HG02623 (cell line): ENCODE data around the gene SPTBN5.

Experiments used
- ATAC-seq: cut with Tn5 transposase; IDR thresholded peaks from one replicate; pipeline ENCODE4 v1.9.1; 2021; ENCODE audit warnings: moderate library complexity; ENCODE audit not compliant: unreplicated experiment

The SPTBN5 gene

DNA sequence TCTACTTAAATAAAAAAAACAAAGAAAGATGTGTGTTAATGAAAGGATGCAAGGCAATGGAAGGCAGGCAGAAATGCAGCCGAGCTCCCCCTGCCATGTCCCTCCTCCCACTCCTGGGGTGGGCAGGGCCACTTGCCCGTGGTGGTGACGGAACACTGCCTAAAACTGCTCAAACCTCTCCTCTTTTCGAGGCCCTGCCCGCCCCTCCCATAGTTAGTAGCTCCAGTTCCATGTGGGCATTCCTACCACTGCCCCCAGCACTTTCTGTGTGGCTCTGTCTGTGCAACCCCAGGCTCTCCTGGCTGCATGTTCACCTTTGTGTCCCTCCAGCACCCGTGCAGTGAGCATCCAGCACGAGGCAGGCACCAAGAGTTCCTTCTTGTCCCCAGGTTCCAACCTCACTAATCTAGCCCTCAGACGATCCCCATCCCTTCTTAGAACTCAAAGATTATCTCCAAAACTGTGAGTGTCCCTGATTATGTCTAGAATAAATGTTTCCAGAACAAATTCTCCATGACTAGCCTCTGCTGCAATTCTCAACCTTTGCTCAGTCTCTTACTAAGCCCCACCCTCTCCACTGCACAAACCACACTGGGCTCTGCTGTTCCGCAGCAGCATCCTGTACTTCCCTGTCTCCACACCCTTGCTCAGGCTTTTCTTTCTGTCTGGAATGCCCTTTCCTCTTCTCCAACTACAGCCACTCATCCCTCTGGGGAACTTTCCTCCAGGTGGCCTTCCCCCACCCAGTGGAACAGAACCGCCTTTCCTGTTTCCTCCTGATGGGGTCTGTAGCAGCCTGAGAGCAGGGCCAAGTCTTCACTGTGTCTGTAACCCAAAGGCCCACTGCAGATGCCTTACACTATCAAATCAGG, 32.6 kb upstream of the SPTBN5 start:
- ATAC-seq = no peak

GRCh38 chr15:41925086-41925608, 31.3 kb upstream of the SPTBN5 start:
- no peak for ATAC-seq

GRCh38 chr15:41923401-41923997, 29.6 kb upstream of the SPTBN5 start:
- ATAC-seq = no peak

- ATAC-seq = no peak
Observed at GRCh38 chr15:41922353-41922752, 28.5 kb upstream of the SPTBN5 start.

DNA sequence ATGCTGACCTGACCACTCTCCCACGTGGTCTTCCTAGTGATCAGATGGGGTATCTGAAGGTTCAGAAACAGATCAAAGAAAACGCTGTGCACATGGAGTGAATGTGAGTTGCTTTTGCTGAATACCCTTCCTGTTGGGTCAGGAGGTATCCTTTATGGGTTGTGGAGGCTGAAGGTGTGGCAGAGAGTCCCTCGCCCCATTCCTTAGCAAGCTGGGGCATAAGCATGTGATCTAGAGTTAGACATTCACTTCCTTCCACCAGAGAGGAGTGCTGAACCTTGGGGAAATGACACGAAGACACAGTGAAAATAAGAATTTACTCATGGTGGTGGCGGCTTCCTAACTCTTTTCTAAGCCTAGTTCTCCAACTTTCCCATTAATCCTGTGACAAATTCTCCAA, 27.8 kb upstream of the SPTBN5 start:
- no peak for ATAC-seq

DNA sequence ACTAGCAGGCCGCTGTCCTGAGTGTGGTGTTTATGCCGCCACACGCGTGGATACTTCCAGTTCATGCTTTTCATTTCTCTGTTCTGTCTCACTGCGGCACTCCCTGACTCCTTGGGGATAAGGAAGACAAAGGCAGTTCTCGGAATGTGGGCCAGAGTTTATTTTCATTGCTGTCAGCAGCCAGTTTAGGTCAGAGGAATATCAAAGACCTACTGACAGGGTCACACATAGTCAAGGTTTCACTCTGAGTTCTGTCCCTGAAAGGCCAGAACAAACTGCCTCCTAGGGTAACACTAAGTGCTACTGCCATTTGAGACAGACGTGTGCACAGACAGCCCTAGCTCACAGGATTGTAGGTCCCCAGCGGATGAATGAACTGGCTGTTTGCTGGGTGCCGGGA, 27.3 kb upstream of the SPTBN5 start:
- ATAC-seq = no peak

GRCh38 chr15:41919954-41920538, 26.2 kb upstream of the SPTBN5 start:
- ATAC-seq = no peak

- ATAC-seq = no peak
Observed at GRCh38 chr15:41919201-41919820, 25.5 kb upstream of the SPTBN5 start.

DNA sequence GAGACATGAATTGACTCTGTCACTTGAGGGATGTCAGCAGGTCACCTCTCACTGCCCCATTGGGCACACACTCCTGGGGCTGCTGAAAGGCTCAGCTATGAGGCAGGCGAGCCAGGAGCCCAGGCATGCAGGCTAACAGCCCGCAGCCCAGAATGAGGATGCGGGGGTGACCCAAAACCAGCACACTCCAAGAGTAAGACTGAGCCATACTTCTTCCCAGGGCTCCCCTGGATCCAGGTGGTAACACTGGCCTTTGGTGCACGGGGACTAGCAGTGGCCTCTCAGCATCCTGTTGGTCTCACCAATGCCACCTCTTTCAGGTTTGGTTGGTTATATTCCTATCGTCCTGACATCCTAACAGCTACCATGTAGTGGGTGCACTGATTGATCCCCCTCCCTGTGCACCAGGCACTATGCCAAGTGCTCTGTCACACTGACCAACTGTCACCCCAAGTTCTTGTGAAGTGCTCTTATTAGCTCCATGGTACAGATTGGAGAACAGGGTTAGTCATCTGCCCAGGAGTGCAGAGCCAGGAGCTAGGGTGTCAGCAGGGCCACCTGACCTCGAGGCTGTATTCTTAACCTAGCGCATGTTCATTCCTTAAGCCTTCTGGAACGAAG, 24.8 kb upstream of the SPTBN5 start:
- ATAC-seq = no peak

DNA sequence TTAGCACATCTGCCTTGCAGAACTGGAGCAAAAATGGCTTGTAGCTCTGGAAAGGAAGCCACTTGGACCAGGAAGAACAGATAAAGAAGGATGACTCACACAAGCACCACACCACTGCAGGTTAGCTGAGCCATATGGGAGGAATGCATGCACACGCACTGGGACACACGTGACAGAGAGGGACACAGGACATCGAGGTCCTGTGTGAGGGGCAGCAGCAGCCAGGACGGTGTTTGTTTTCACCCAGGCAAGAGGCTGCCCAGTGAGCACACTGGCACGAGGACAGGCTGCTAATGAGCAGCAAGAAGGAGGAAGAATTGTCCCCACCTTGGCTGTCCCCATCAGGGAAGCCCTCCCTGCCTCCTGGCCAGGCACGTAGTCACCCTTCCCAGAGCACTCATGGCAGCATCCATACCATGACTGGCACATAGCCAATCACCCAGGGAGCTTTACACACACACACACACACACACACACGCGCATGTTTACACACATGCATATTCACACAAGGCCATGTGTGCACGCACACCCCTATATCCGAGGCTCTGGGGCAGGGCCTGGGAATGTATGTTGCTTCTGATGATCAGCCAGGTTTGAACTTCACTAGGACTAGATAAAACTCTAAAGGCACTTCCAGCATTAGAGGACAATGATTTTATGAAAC, 24.0 kb upstream of the SPTBN5 start:
- ATAC-seq = no peak

DNA sequence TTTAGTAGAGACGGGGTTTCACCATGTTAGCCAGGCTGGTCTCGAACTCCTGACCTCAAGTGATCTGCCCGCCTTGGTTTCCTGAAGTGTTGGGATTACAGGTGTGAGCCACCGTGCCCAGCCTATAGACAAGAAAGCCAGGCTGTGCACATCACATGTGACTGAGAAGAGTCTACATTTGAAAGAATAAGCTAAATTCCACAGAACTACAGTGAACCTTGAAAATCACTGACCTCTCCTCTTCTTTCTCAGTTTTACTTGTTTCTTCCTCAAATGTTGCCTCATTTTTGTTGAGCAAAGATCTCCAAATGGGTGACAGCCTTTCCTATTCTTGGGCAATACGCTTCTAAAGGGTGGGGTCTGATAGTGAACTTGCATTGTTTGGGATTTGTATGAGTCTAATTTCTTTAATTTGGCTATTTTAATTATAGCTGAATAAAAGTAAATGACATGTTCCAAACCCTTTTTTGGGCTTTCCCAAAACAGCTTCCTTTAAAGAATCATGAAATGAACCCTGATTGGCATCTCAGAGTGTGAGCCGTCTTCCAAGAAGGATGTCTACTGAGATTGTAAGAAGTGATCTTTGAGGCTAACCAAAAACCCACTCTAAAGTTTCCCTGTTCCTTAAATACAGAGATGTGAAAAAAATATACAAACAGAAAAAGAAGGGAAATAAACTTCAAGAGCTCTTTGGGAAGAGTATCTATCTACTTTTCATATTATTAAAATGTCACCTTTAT, 21.6 kb upstream of the SPTBN5 start:
- no peak for ATAC-seq

DNA sequence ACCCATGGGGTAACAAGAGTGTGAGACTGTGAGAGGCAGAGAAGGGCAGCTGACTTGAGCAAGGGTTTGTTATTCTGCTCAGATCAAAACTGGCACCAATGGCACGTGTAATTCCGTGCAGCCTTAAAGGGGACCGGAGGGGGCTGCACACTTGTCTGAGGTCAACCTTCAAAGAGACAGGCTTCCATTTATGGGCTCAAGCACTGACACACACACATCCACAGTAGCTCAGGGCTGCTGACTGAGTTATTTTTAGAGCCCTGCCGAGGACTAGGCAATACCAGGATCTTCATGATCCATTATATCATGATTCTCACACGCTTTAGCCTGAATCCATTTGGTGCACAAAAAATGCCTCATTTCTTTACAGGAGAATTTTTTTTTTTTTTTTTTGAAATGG, 20.6 kb upstream of the SPTBN5 start:
- ATAC-seq = no peak

GRCh38 chr15:41913256-41913655, 19.4 kb upstream of the SPTBN5 start:
- no peak for ATAC-seq

DNA sequence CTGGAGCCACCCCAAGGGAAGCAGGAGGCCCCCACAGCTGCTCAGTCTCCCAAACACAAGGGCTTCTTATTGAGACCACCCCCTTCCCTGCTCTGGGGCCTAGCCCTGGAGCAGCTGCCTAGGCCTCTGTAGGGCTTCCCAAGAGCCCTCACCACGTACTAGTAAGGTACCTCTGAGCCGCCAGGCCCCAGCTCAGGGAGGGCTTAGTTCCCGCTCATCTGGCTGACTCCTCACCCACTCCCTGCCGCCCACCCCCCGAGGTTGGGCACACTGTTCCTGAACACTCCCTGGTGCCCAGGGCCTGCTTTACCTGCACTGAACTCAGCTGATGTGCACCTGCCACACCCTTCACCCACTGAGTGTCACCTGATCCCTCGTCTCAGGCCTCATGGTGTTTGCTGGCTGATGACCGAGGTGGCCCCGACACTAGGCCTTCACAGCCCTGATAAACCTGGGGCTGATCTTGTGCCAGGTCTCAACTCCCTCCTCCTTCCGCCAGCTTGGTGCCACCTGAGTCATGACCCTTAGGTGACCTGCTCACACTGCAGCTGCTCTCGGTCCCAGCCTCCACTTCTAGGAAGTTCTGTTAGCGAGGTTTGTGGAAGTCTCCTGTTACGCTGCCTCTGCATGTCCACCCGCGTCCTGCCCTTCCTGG, 18.0 kb upstream of the SPTBN5 start:
- ATAC-seq = no peak

- no peak for ATAC-seq
Observed at GRCh38 chr15:41908736-41909461, 15.0 kb upstream of the SPTBN5 start.

DNA sequence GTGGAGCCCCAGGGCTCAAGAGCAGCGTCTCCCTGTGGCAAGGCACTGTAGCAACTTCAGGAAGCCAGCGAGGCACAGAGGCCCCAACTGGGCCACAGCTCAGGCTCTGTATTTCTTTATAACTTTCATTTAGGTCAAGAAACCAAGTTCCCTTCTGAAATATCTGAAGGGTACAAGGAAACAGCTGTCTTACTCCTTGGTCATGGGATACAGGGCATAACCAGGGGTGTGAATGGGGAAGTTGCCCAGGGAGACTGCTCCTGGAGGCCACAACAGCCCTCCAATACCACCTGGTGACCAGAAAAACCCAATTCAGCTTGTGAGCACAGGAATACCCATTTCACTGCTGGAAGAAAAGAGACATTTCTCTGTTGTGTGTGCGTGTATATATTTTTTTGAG, 13.3 kb upstream of the SPTBN5 start:
- no peak for ATAC-seq

DNA sequence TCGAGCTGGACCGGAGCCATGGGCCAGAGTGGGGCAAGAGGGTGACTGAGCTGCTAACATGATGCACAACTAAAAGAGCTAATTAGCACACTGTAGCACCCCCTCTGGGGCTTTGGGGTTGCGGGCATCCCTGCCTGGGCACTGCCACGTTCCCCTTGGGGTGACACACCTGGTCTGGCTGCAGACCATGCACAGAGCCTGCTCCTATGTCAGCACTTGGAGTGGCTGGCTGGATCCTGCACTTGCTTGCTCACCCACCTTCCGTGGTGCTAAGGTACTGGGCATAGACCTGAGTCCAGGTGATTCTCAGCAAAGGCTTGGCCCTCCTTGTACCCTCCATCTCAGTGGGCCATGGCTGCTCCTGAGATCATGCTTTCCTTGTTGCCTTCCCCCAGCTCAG, 12.8 kb upstream of the SPTBN5 start:
- ATAC-seq = no peak

GRCh38 chr15:41905036-41905793, 11.4 kb upstream of the SPTBN5 start:
- ATAC-seq = no peak
